GM03348 (cell line): ENCODE results near the gene CCNT2.
"Not testable (repeated sequence)": the region's sequence is repeated elsewhere in the genome, so short reads cannot be mapped to it uniquely, and the experiment has no call there.

Experiments used
- DNase-seq: peaks from one replicate; pipeline ENCODE4 v3.0.0; 2012; ENCODE audit warnings: low spot score

The CCNT2 gene

GRCh38 chr2:134975281-134976009, 56.8 kb downstream of the CCNT2 start:
- no peak for DNase-seq

GRCh38 chr2:134976074-134976702, 57.6 kb downstream of the CCNT2 start:
- DNase-seq = no peak

GRCh38 chr2:134977104-134977503, 58.5 kb downstream of the CCNT2 start:
- DNase-seq = not testable (repeated sequence)

- no peak for DNase-seq
Measured at GRCh38 chr2:134979221-134979620, 60.6 kb downstream of the CCNT2 start.

- DNase-seq = no peak
Measured at GRCh38 chr2:134980639-134981038, 62.0 kb downstream of the CCNT2 start.

GRCh38 chr2:134982603-134983002, 64.0 kb downstream of the CCNT2 start:
- DNase-seq = no peak

GRCh38 chr2:134985061-134985460, 66.4 kb downstream of the CCNT2 start:
- no peak for DNase-seq

GRCh38 chr2:134988994-134989605, 70.5 kb downstream of the CCNT2 start:
- peak; percentile 57 for DNase-seq

- DNase-seq = no peak
Measured at GRCh38 chr2:134999521-134999920, 80.9 kb downstream of the CCNT2 start.

- DNase-seq = no peak
Measured at GRCh38 chr2:135002836-135003235, 84.2 kb downstream of the CCNT2 start.

GRCh38 chr2:135004005-135004746, 85.6 kb downstream of the CCNT2 start:
- DNase-seq = peak; percentile 93

GRCh38 chr2:135005753-135006152, 87.1 kb downstream of the CCNT2 start:
- no peak for DNase-seq
